Ureter (tissue), 1 donor: ENCODE data around the gene CBLC. TPM values are rescaled to one million over a fixed set of nuclear protein-coding genes. Genes with fewer than 3 reads are reported as not detected.

Experiments
- total RNA-seq: library from RNA; stranded (reverse); gene quantifications from one replicate; pipeline ENCODE4 v1.2.4, GENCODE V29; 2023
- donor health status: DM: yes; HTN: yes; CAD: no.

CBLC gene
- total RNA-seq, 1 donor from 2014 or later, result 49.5 TPM

Other genes starting within 250 kb of the CBLC start
- gene CEACAM20, start 248.2 kb upstream of the CBLC start, total RNA-seq, result not detected
- not detected for gene IGSF23, start 164.3 kb upstream of the CBLC start, total RNA-seq
- 24.9 TPM for gene PVR, start 134.0 kb upstream of the CBLC start, total RNA-seq
- gene CEACAM19, start 106.4 kb upstream of the CBLC start, total RNA-seq, result 4.5 TPM
- gene CEACAM16, start 78.7 kb upstream of the CBLC start, total RNA-seq, result not detected
- gene BCL3, start 29.2 kb upstream of the CBLC start, total RNA-seq, result 68.4 TPM
- 136 TPM for gene BCAM, start 31.2 kb downstream of the CBLC start, total RNA-seq
- 66.7 TPM for gene NECTIN2, start 68.4 kb downstream of the CBLC start, total RNA-seq
- gene TOMM40, start 113.4 kb downstream of the CBLC start, total RNA-seq, result 65.9 TPM
- gene APOE, start 127.9 kb downstream of the CBLC start, total RNA-seq, result 61.2 TPM
- gene APOC1, start 136.7 kb downstream of the CBLC start, total RNA-seq, result 32.5 TPM
- gene APOC4, start 164.3 kb downstream of the CBLC start, total RNA-seq, result not detected
- 1.3 TPM for gene APOC2, start 168.2 kb downstream of the CBLC start, total RNA-seq
- gene CLPTM1, start 177.5 kb downstream of the CBLC start, total RNA-seq, result 94.1 TPM
- gene RELB, start 223.6 kb downstream of the CBLC start, total RNA-seq, result 16.9 TPM